H1 (cell line): Measurements from ENCODE around the gene PLCB1. TPM values are rescaled to one million over a fixed set of nuclear protein-coding genes. Genes with fewer than 3 reads are reported as not detected.

Source experiments
- BCL11A ChIP-seq, 2 experiments: IDR thresholded peaks; one replicate each; pipeline ENCODE4 v1.6.1; 2011; ENCODE audit warnings: low read depth in 2 of 2, low read length in 2 of 2, mild to moderate bottlenecking in 2 of 2
- CHD7 ChIP-seq: fragments of 300-600 bp; sonication (generic); IDR thresholded peaks from 2 replicates; pipeline ENCODE4 v1.7.1; 2012; ENCODE audit warnings: low read length, moderate library complexity, mild to moderate bottlenecking, inconsistent platforms; ENCODE audit not compliant: insufficient replicate concordance
- POU5F1 ChIP-seq: IDR thresholded peaks from 2 replicates; pipeline ENCODE4 v1.6.1; 2011; ENCODE audit warnings: low read depth, mild to moderate bottlenecking, low read length, moderate library complexity
- polyA plus RNA-seq, 7 experiments: library from polyadenylated mRNA; depleted of rRNA in 3 of 7; stranded (reverse) in 5 of 7; unstranded in 2 of 7; fragments of >200 nt in 5 of 7; fragments of 200-250 nt in 2 of 7; gene quantifications; 1 replicate in 5 of 7; 2 replicates in 1 of 7; 4 replicates in 1 of 7; pipeline versions ENCODE4 v1.2.1 to v1.2.3, GENCODE V29; 2011 to 2013; ENCODE audit warnings: missing spikeins in 2 of 7, mixed read lengths in 2 of 7
- total RNA-seq: library from RNA; stranded (reverse); fragmentation: NEBNext Ultra II Directional; extraction: Animal tissue kit (Norgen Biotek cat#: 25700); gene quantifications from 2 replicates; pipeline ENCODE4 v1.2.1, GENCODE V29; 2021

The PLCB1 gene
- total and polyA plus RNA-seq, 2 of the 8 experiments (the other 6 are each of a cell fraction or from before 2014, with no cell fraction given) = 2.6 to 9.1 TPM

GRCh38 chr20:8473459-8473858, 341.4 kb downstream of the PLCB1 start (continued):
- TF ChIP-seq CHD7 (no peak), BCL11A (IDR thresholded peaks at IDR 0.05; ENCODE audit: low read depth in 2 of 2, low read length in 2 of 2) (no peak), POU5F1 (no peak)
